ENCODE data around the gene RIPK3.

DNA sequence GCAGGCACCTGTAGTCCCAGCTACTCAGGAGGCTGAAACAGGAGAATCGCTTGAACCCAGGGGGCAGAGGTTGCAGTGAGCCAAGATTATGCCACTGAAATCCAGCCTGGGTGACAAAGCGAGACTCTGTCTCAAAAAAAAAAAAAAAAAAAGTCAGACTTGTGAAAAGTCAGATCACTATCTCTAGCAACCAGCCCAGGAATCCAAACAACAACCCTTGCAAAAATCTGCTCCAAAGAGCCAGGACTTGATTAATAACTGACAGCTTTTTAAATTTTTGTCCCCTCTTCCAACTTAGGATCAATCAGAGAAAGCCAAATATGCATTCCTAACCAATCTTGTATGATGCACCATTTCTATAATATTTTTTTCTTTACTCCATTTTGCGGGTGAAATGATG lies 20.5 kb upstream of the RIPK3 start:
- TF ChIP-seq POU6F1 (CRISPR knock-in tag; IDR thresholded peaks at IDR 0.05; ENCODE audit: borderline replicate concordance, low read depth), result no peak
- TF ChIP-seq PATZ1 (CRISPR knock-in tag; IDR thresholded peaks at IDR 0.05; ENCODE audit: borderline replicate concordance), result no peak
- no peak for TF ChIP-seq TOX (CRISPR knock-in tag; IDR thresholded peaks at IDR 0.05; ENCODE audit: borderline replicate concordance)
- TF ChIP-seq ARNTL (CRISPR knock-in tag; IDR thresholded peaks at IDR 0.05; ENCODE audit: borderline replicate concordance, low read depth), result no peak
- TF ChIP-seq ZNF565 (CRISPR knock-in tag; conservative IDR thresholded peaks at IDR 0.05; ENCODE audit: low read depth), result no peak
